Frontal cortex (tissue), 4 donors: ENCODE measurements around the gene HNRNPF. TPM values are rescaled to one million over a fixed set of nuclear protein-coding genes. Genes with fewer than 3 reads are reported as not detected.

Experiments used
- DNase-seq, 2 donors: peaks; one replicate each; pipeline ENCODE4 v3.0.0; 2012; ENCODE audit warnings: low spot score in 2 of 2
- FAIRE-seq: peaks from 2 replicates; lab custom pipeline; 2012; peaks lifted over from hg19 to GRCh38; lab: Jason Lieb, UNC
- total RNA-seq: library from RNA; depleted of rRNA; stranded (reverse); fragments of >200 nt; gene quantifications from one replicate; pipeline ENCODE4 v1.2.3, GENCODE V29; 2014
- donor health status: control.
- donor health status: control.
- donor health status: control.

The HNRNPF gene
- total RNA-seq, 1 donor from 2014 or later, result 97.4 TPM

DNA sequence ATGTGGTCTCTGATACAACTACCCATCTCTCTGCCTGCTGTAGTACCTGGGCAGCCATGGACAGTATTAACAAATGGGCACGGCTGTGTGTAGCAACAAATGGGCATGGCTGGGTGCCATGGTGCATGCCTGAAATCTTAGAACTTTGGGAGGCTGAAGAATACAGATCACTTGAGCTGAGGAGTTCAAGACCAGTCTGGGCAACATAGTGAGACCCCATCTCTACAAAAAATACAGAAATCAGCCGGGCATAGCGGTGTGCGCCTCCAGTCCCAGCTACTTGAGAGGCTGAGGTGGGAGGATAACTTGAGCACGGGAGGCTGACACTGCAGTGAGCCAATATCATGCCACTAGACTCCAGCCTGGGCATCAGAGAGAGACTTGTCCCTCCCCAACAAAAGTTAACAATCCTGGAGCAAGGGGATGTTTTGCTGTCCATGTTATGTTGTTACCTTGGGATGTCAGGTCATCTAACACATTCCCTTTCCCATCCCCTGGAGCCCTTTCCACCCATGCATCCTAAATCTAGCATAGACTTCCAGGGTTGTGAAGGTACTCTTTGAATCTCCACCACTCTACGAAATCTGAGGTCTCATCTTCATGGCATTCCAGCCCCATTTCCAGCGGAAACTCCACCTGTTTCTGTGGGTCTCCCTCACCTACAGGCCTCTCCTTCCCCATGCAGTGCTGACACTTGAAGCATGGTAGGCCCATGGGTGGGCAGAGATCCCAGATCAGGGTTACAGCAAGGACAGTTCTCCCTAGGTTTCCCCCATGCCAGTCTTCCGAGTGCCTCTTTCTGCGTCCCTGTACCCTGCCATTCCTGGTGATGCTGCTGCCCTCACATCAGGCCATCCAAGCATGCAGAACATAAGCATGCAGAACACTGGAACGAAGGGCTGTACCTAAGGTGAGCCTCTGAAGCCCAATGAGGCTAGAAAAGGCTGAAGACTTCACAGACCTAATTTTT lies 24.4 kb downstream of the HNRNPF start:
- no peak for FAIRE-seq
- no peak for DNase-seq

GRCh38 chr10:43383204-43383971 lies 25.6 kb downstream of the HNRNPF start:
- DNase-seq, result no peak
- no peak for FAIRE-seq

DNA sequence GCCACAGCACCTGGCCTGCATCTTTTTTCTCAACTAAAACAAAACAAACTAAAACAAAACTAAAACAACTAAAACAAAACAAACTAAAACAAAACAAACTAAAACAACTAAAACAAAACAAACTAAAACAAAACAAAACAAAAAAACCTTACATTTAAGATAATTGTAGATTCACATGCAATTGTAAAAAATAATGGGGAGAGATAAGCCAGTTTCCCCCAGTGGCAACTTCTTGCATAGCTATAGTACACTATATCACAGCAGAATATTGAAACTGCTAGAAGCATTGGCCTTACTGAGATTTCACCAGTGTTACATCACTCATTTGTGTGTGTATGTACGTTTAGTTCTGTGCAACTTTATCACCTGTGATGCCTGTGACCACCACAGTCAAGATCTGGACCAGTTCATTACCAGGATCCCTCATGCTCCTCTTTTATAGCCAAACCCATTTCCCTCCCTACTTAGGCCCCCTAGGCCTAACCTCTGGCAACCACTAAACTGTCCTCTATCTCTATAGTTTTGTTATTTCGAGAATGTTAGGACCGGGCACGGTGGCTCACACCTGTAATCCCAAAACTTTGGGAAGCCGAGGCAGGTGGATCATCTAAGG lies 28.3 kb downstream of the HNRNPF start:
- no peak for FAIRE-seq
- DNase-seq, result no peak

DNA sequence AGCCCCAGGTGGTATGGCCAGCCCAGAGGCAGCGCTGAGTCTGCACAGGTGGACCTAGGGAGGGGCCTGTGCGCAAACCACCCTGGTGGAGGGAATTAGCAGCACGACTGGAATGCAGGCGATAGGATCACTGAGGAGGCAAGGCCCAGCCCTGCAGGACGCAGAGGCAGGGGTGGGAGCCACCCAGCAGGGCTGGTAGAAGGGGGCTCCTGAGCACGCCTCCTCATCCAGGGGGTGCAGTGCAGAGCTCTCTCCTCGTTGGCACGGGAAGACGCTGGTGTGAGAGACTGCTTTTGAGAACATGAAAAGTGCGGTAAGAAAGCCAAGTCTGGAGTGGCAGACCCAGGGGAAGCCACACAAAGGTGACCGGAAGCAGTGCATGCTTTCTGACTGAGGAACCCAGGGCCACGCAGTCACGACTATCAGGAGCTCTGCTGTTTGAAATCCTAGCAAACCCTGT lies 31.5 kb downstream of the HNRNPF start:
- FAIRE-seq, result no peak
- no peak for DNase-seq

- no peak for FAIRE-seq
- DNase-seq, result no peak
Measured at GRCh38 chr10:43376828-43377423, 32.1 kb downstream of the HNRNPF start.

DNA sequence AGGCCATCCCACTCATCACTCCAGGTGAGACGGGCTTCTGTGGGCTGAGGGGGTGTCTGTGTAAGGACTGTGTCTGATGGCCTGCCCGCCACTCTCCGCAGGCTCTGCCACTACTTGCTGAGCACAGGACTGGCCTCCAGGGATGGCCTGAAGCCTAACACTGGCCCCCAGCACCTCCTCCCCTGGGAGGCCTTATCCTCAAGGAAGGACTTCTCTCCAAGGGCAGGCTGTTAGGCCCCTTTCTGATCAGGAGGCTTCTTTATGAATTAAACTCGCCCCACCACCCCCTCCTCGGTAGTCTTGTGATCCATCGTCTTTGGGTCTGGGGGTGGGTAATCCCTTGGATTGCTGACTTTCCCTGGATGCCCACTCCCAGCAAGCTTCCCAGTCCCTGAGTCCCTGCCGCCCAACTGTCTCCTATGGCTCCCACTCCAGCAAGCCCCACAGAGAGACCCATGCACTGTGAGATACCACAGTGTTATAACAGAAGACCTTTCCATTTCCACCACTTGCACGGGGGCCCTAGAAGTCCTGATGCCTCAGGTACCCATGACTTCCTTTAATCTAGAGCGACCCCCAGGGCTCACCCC lies 32.8 kb downstream of the HNRNPF start:
- DNase-seq, result no peak
- FAIRE-seq, result no peak

- FAIRE-seq, result no peak
- DNase-seq, result no peak
Measured at GRCh38 chr10:43375401-43376020, 33.5 kb downstream of the HNRNPF start.

DNA sequence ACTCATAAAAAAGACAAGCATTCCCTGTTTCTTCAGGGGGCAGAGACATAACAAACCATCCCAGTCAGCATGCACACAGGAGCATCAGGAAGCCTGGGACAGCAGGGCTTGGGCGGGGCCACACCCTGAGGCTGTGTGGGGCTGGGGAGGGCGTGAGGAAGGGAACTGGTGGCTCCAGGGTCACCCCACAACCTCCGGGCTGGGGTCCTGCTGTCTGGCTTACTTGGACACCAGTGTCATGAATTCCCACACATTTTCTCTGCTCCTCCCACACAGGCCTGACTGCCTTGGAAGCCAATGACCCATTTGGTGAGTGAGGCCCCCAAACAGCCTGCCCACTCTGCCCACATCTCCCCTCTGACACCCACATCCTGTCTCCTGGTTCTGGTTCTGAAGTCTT lies 34.8 kb downstream of the HNRNPF start:
- no peak for FAIRE-seq
- DNase-seq, result no peak

GRCh38 chr10:43373461-43373860 lies 35.5 kb downstream of the HNRNPF start:
- DNase-seq (no peak), FAIRE-seq (no peak)

GRCh38 chr10:43372765-43373361 lies 36.1 kb downstream of the HNRNPF start:
- peak; percentile 54 to 68 for DNase-seq
- FAIRE-seq, result no peak

DNA sequence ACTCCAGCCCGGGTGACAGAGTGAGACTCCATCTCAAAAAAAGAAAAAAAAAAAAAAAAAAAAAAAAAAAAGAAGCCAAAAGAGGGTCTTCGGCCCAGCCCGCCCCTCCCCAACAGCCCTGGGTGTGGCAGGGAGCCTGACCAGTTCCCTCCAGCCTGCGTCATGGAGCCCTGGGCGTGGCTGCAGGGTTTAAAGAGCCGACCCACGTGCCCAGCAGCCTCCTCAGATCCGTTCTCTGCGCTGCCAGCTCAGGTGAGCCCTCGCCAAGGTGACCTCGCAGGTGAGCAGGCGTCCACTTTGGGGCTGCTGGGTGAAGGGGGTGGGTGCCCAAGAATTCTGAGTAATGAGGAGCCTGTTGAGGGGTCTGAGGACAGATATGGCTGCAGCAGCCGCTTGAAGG lies 37.6 kb downstream of the HNRNPF start, which contains the start of gene FXYD4:
Gene FXYD4 (plus strand): TSS at position 219 of the 400 bp plus-strand sequence. CDS start 2,111 bp downstream, outside the sequence.
- FAIRE-seq, result no peak

DNA sequence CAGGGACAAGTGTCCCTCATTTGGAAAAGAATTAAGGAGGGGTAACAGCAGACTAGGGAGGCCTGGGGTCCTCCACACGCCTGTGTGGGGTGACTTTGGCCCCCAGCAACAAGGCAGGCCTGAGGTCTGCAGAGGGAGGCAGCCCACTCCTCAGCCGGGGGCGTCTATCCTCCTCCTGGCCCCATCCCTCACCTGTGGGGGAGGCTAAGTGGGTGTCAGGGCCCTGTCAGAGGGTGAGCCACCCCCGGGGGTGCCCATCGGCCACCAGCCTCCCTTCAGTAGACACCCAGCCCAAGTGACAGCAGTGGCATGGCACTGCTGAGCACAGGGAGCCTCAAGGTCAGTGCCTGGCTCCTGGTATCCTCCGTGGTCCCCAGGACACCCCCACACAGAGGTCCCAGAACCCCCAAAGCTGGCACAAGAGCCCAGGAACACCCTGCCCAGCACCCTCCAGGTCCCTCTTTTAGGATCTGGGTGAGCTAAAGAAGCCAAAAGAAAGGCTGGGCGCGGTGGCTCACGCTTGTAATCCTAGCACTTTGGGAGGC lies 38.2 kb downstream of the HNRNPF start:
- no peak for FAIRE-seq

More for the DNA sequence above, 37.6 kb downstream of the HNRNPF start, which contains the start of gene FXYD4:
- DNase-seq, result no peak

GRCh38 chr10:43369921-43370320 lies 39.1 kb downstream of the HNRNPF start:
- no peak for DNase-seq
- FAIRE-seq, result no peak

More for the DNA sequence above, 38.2 kb downstream of the HNRNPF start:
- DNase-seq, result no peak

DNA sequence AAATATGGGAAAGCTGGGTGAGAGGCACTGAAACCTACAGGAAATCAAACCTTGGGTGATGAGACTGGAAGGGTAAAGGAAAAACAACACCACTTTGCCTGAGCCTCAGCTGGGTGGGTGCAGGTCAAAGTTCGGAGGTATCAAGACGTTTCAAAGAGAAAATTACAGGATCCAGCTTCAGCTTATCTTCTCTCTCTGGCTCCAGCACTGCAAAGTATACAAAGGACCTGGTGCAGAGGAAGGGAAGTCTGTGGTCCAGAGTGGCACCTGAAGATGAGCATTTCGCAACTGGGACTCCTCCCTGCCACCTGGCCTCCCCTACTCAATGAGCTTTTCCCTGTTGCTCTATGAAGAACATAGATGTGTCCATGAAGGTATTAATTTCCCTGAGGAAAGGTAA lies 44.0 kb downstream of the HNRNPF start:
- FAIRE-seq (no peak), DNase-seq (no peak)

- DNase-seq (peak; percentile 62 to 87), FAIRE-seq (no peak)
Measured at GRCh38 chr10:43362191-43362839, 46.7 kb downstream of the HNRNPF start.

DNA sequence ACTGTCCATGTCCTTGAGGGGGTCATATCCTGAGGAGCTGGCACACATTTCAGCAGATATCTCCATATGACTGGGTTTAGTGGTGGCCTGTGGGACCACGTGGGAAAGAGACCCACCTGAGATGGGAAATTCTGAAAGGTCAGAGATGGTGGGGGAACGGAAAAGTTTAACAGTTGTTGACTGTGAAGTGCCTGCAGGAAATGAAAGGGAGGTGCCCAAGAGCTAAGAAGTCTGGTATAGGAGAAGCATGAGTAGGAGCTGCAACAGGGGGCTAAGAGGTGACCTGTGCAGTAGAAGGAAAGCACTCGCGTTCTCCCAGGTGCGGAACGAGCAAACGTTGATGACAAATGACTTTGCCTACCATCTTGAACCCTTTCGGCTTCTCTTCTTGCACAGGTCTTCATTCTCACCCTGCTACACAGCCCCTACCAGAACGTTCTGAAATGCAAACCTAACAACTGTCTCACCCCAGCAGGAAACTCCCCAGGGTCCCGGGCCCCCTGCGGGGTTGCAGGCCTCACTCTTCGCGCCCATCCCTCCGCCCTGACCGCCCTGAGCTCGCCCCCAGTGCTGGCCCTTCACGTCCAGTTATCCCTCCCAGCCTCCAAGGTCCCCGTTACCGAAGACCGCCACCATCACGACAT lies 47.3 kb downstream of the HNRNPF start:
- no peak for FAIRE-seq
- no peak for DNase-seq

- no peak for FAIRE-seq
- no peak for DNase-seq
Measured at GRCh38 chr10:43360086-43360485, 48.9 kb downstream of the HNRNPF start.
